GM20000 (cell line): ENCODE data around the gene CADPS2.

Source experiments
- DNase-seq: peaks from one replicate; pipeline ENCODE4 v3.0.0; 2012; ENCODE audit warnings: low spot score
- CTCF ChIP-seq: IDR thresholded peaks from 2 replicates; pipeline ENCODE4 v1.5.1; 2012; ENCODE audit warnings: mild to moderate bottlenecking, control low read depth; ENCODE audit errors: extremely low read depth, missing control alignments

The CADPS2 gene

GRCh38 chr7:122329145-122329802 is 557.0 kb downstream of the CADPS2 start:
- no peak for DNase-seq
- TF ChIP-seq CTCF, result no peak

GRCh38 chr7:122327969-122328368 is 558.3 kb downstream of the CADPS2 start:
- TF ChIP-seq CTCF, result no peak
- no peak for DNase-seq

GRCh38 chr7:122316467-122317388 is 569.5 kb downstream of the CADPS2 start:
- TF ChIP-seq CTCF, result no peak
- no peak for DNase-seq

GRCh38 chr7:122315507-122316466 is 570.5 kb downstream of the CADPS2 start:
- no peak for TF ChIP-seq CTCF
- no peak for DNase-seq

GRCh38 chr7:122314284-122314683 is 572.0 kb downstream of the CADPS2 start:
- TF ChIP-seq CTCF, result no peak
- no peak for DNase-seq

GRCh38 chr7:122312789-122313188 is 573.5 kb downstream of the CADPS2 start:
- TF ChIP-seq CTCF, result no peak
- DNase-seq, result no peak
